HFF-Myc (cell line): ENCODE measurements around the gene ANO4.

Experiments
- DNase-seq: peaks from one replicate; pipeline ENCODE4 v3.0.0-alpha.2; 2011; ENCODE audit warnings: low read depth; ENCODE audit errors: extremely low read depth
- H3K4me3 ChIP-seq: replicated peaks from 2 replicates; pipeline ENCODE4 v1.5.1; 2011; ENCODE audit warnings: low read depth, mild to moderate bottlenecking, control low read depth, low read length
- CTCF ChIP-seq: IDR thresholded peaks from 2 replicates; pipeline ENCODE4 v1.5.1; 2012; ENCODE audit warnings: mild to moderate bottlenecking, low read depth, low read length, control low read depth; ENCODE audit errors: missing control alignments

ANO4 gene

GRCh38 chr12:101001669-101002068 lies 207.1 kb downstream of the ANO4 start:
- no peak overlapping the region for H3K4me3 ChIP-seq
- TF ChIP-seq CTCF, result no peak
- no peak for DNase-seq

- no peak overlapping the region for H3K4me3 ChIP-seq
- DNase-seq, result no peak
- no peak for TF ChIP-seq CTCF
Observed at GRCh38 chr12:101002696-101003419, 208.3 kb downstream of the ANO4 start.

- no peak overlapping the region for H3K4me3 ChIP-seq
- TF ChIP-seq CTCF, result no peak
- DNase-seq, result no peak
Observed at GRCh38 chr12:101004898-101005297, 210.3 kb downstream of the ANO4 start.

GRCh38 chr12:101009274-101009673 lies 214.7 kb downstream of the ANO4 start:
- TF ChIP-seq CTCF, result no peak
- H3K4me3 ChIP-seq, result no peak overlapping the region
- DNase-seq, result no peak

- no peak overlapping the region for H3K4me3 ChIP-seq
- DNase-seq, result no peak
- no peak for TF ChIP-seq CTCF
Observed at GRCh38 chr12:101010896-101011295, 216.3 kb downstream of the ANO4 start.

GRCh38 chr12:101013993-101014392 lies 219.4 kb downstream of the ANO4 start:
- no peak overlapping the region for H3K4me3 ChIP-seq
- no peak for TF ChIP-seq CTCF
- no peak for DNase-seq

- DNase-seq, result no peak
- no peak overlapping the region for H3K4me3 ChIP-seq
- TF ChIP-seq CTCF, result no peak
Observed at GRCh38 chr12:101015044-101015443, 220.5 kb downstream of the ANO4 start.
